H1 (cell line): ENCODE data around the gene MRAP2. TPM values are rescaled to one million over a fixed set of nuclear protein-coding genes. Genes with fewer than 3 reads are reported as not detected.

Source experiments
- CTCF ChIA-PET: fragments of 300-600 bp; sonication (Branson Sonifier 250); formaldehyde crosslinking; loops from one replicate; lab custom pipeline; 2021; ENCODE audit not compliant: partially characterized antibody; lab: Charles Lee
- POLR2A ChIA-PET: fragments of 300-600 bp; sonication (Branson Sonifier 250); formaldehyde crosslinking; loops from one replicate; lab custom pipeline; 2021; ENCODE audit warnings: inconsistent platforms; ENCODE audit not compliant: partially characterized antibody; lab: Charles Lee
- DNase-seq, 2 experiments: peaks; one replicate each; pipeline versions ENCODE4 v3.0.0 to v3.0.0-alpha.2; 2010 to 2022; ENCODE audit warnings: low spot score in 2 of 2, low read depth in 1 of 2, mixed read lengths in 1 of 2
- FAIRE-seq: peaks from 2 replicates; lab custom pipeline; 2011; peaks lifted over from hg19 to GRCh38; lab: Jason Lieb, UNC
- H2AFZ ChIP-seq: 2 replicates; pipeline ENCODE4 v1.8.1; 2012; ENCODE audit warnings: low read length, inconsistent platforms
- H2AK5ac ChIP-seq: 2 replicates; pipeline ENCODE4 v1.6.1; 2013; ENCODE audit warnings: low read depth, low read length
- H2BK120ac ChIP-seq: replicated peaks from 2 replicates; pipeline ENCODE3; 2013; ENCODE audit warnings: low read depth, low read length, inconsistent platforms
- H2BK12ac ChIP-seq: 2 replicates; pipeline ENCODE4 v1.6.1; 2013; ENCODE audit warnings: low read depth, low read length
- H2BK15ac ChIP-seq: 2 replicates; pipeline ENCODE4 v1.6.1; 2013; ENCODE audit warnings: low read length
- H2BK20ac ChIP-seq: 2 replicates; pipeline ENCODE4 v1.6.1; 2013; ENCODE audit warnings: low read length
- H2BK5ac ChIP-seq: 2 replicates; pipeline ENCODE4 v1.6.1; 2013; ENCODE audit warnings: low read depth, low read length
- H3K14ac ChIP-seq: 2 replicates; pipeline ENCODE4 v1.6.1; 2013; ENCODE audit warnings: inconsistent platforms; ENCODE audit not compliant: insufficient read length
- H3K18ac ChIP-seq: 2 replicates; pipeline ENCODE4 v1.6.1; 2013; ENCODE audit warnings: low read length; ENCODE audit errors: extremely low read depth
- H3K23ac ChIP-seq: 2 replicates; pipeline ENCODE4 v1.6.1; 2013; ENCODE audit warnings: inconsistent platforms; ENCODE audit not compliant: insufficient read length
- H3K23me2 ChIP-seq: 2 replicates; pipeline ENCODE4 v1.6.1; 2013; ENCODE audit warnings: low read depth, low read length
- H3K27ac ChIP-seq: 2 replicates; pipeline ENCODE4 v1.6.1; 2011; ENCODE audit warnings: low read depth, low read length, inconsistent platforms
- H3K27me3 ChIP-seq, 4 experiments: replicated peaks in 1 of 4; 1 replicate in 1 of 4; 2 replicates in 3 of 4; pipeline versions ENCODE4 v1.6.1 to v1.8.1; 2011 to 2013; ENCODE audit warnings: low read length in 3 of 4, mild to moderate bottlenecking in 3 of 4, inconsistent platforms in 2 of 4, mixed read lengths in 2 of 4, moderate library complexity in 1 of 4; ENCODE audit not compliant: control insufficient read depth in 3 of 4, insufficient read depth in 3 of 4; ENCODE audit errors: extremely low read depth in 1 of 4
- H3K36me3 ChIP-seq, 4 experiments: 2 replicates each; pipeline versions ENCODE4 v1.6.1 to v1.8.1; 2011 to 2013; ENCODE audit warnings: mild to moderate bottlenecking in 4 of 4, low read length in 3 of 4, moderate library complexity in 2 of 4, control low read depth in 1 of 4, inconsistent platforms in 1 of 4; ENCODE audit not compliant: insufficient read depth in 4 of 4, control insufficient read depth in 2 of 4
- H3K4ac ChIP-seq: replicated peaks from 2 replicates; pipeline ENCODE3; 2013; ENCODE audit warnings: low read length, low read depth, mixed read lengths, inconsistent platforms; ENCODE audit not compliant: insufficient read length
- H3K4me1 ChIP-seq, 4 experiments: replicated peaks in 1 of 4; 1 replicate in 1 of 4; 2 replicates in 3 of 4; pipeline versions ENCODE4 v1.6.1 to v1.8.1; 2011 to 2013; ENCODE audit warnings: low read length in 3 of 4, inconsistent platforms in 2 of 4, mixed read lengths in 1 of 4; ENCODE audit not compliant: insufficient read depth in 4 of 4, control insufficient read depth in 3 of 4
- H3K4me2 ChIP-seq, 2 experiments: 2 replicates each; pipeline versions ENCODE4 v1.6.1 to v1.8.1; 2011 to 2013; ENCODE audit warnings: low read depth in 2 of 2, low read length in 2 of 2, control low read depth in 1 of 2, inconsistent platforms in 1 of 2, mild to moderate bottlenecking in 1 of 2; ENCODE audit not compliant: insufficient read depth in 1 of 2
- H3K4me3 ChIP-seq, 4 experiments: fragments of 200-600, 300-600 bp in 1 of 4; sonication (generic), shearing (Covaris generic), sonication (Bioruptor Twin) in 1 of 4; 2 replicates each; pipeline versions ENCODE4 v1.5.1 to v1.8.1; 2011 to 2016; ENCODE audit warnings: low read length in 4 of 4, low read depth in 3 of 4, control low read depth in 2 of 4, inconsistent platforms in 2 of 4, mild to moderate bottlenecking in 2 of 4, mixed read lengths in 1 of 4, moderate library complexity in 1 of 4; ENCODE audit not compliant: insufficient read depth in 2 of 4; ENCODE audit errors: extremely low read depth in 1 of 4
- H3K56ac ChIP-seq: replicated peaks from 2 replicates; pipeline ENCODE3; 2013; ENCODE audit warnings: low read depth, mild to moderate bottlenecking, mixed read lengths, low read length, inconsistent platforms; ENCODE audit not compliant: insufficient read length
- H3K79me1 ChIP-seq: 2 replicates; pipeline ENCODE4 v1.6.1; 2013; ENCODE audit warnings: low read depth, low read length, control low read depth
- H3K79me2 ChIP-seq, 2 experiments: 2 replicates each; pipeline versions ENCODE4 v1.6.1 to v1.8.1; 2012 to 2013; ENCODE audit warnings: low read length in 2 of 2, mild to moderate bottlenecking in 2 of 2, inconsistent platforms in 1 of 2; ENCODE audit not compliant: insufficient read depth in 2 of 2, control insufficient read depth in 1 of 2
- H3K9ac ChIP-seq, 4 experiments: replicated peaks in 1 of 4; 1 replicate in 1 of 4; 2 replicates in 3 of 4; pipeline versions ENCODE4 v1.6.1 to v1.8.1; 2011 to 2013; ENCODE audit warnings: low read depth in 3 of 4, low read length in 3 of 4, control low read depth in 2 of 4, mild to moderate bottlenecking in 2 of 4, moderate library complexity in 2 of 4, inconsistent platforms in 1 of 4; ENCODE audit errors: extremely low read depth in 1 of 4
- H3K9me3 ChIP-seq, 2 experiments: 2 replicates each; pipeline versions ENCODE4 v1.6.1 to v1.8.1; 2012 to 2013; ENCODE audit warnings: mild to moderate bottlenecking in 2 of 2, moderate library complexity in 2 of 2, control low read depth in 1 of 2, inconsistent platforms in 1 of 2, low read depth in 1 of 2, low read length in 1 of 2, mixed read lengths in 1 of 2; ENCODE audit not compliant: insufficient read depth in 2 of 2
- H4K20me1 ChIP-seq, 2 experiments: replicated peaks in 1 of 2; 2 replicates each; pipeline versions ENCODE3 to v1.8.1; 2011 to 2013; ENCODE audit warnings: inconsistent platforms in 2 of 2, low read length in 2 of 2, mild to moderate bottlenecking in 1 of 2; ENCODE audit not compliant: insufficient read depth in 2 of 2, control insufficient read depth in 1 of 2
- H4K5ac ChIP-seq: 2 replicates; pipeline ENCODE4 v1.6.1; 2013; ENCODE audit warnings: low read length, low read depth, mixed read lengths, inconsistent platforms; ENCODE audit not compliant: insufficient read length
- H4K8ac ChIP-seq: 2 replicates; pipeline ENCODE4 v1.8.0; 2013; ENCODE audit warnings: mild to moderate bottlenecking, moderate library complexity, low read length, inconsistent platforms; ENCODE audit not compliant: insufficient read depth; ENCODE audit errors: extremely low read depth
- H4K91ac ChIP-seq: replicated peaks from 2 replicates; pipeline ENCODE3; 2013; ENCODE audit warnings: low read length, mixed read lengths, inconsistent platforms; ENCODE audit not compliant: insufficient read length
- CREB1 ChIP-seq: IDR thresholded peaks from 2 replicates; pipeline ENCODE4 v1.6.1; 2012; ENCODE audit warnings: inconsistent platforms
- EZH2 ChIP-seq: fragments of 200-600 bp; sonication (generic); IDR thresholded peaks from 2 replicates; pipeline ENCODE4 v1.7.1; 2012; ENCODE audit warnings: low read depth, mild to moderate bottlenecking, moderate library complexity, low read length, inconsistent platforms; ENCODE audit not compliant: severe bottlenecking
- WGBS, 2 experiments: shearing (Covaris generic) in 1 of 2; methylation state at CpG; one replicate each; pipeline versions ENCODE4 v1.1.6 to v1.1.7; 2013 to 2015; ENCODE audit warnings: low lambda C conversion rate in 2 of 2, mixed read lengths in 2 of 2, inconsistent platforms in 1 of 2, low coverage in 1 of 2, missing lambda C conversion rate in 1 of 2; ENCODE audit not compliant: insufficient replicate concordance in 2 of 2, insufficient coverage in 1 of 2, insufficient read length in 1 of 2; ENCODE audit errors: extremely low coverage in 1 of 2, missing lambda C conversion rate in 1 of 2; 5-methylcytosine and 5-hydroxymethylcytosine counted together
- polyA plus RNA-seq, 7 experiments: library from polyadenylated mRNA; depleted of rRNA in 3 of 7; stranded (reverse) in 5 of 7; unstranded in 2 of 7; fragments of >200 nt in 5 of 7; fragments of 200-250 nt in 2 of 7; gene quantifications; 1 replicate in 5 of 7; 2 replicates in 1 of 7; 4 replicates in 1 of 7; pipeline versions ENCODE4 v1.2.1 to v1.2.3, GENCODE V29; 2011 to 2013; ENCODE audit warnings: missing spikeins in 2 of 7, mixed read lengths in 2 of 7
- total RNA-seq: library from RNA; stranded (reverse); fragmentation: NEBNext Ultra II Directional; extraction: Animal tissue kit (Norgen Biotek cat#: 25700); gene quantifications from 2 replicates; pipeline ENCODE4 v1.2.1, GENCODE V29; 2021

Gene MRAP2
- total and polyA plus RNA-seq, 2 of the 8 experiments (the other 6 are each of a cell fraction or from before 2014, with no cell fraction given), result 5.0 to 11.0 TPM

DNA sequence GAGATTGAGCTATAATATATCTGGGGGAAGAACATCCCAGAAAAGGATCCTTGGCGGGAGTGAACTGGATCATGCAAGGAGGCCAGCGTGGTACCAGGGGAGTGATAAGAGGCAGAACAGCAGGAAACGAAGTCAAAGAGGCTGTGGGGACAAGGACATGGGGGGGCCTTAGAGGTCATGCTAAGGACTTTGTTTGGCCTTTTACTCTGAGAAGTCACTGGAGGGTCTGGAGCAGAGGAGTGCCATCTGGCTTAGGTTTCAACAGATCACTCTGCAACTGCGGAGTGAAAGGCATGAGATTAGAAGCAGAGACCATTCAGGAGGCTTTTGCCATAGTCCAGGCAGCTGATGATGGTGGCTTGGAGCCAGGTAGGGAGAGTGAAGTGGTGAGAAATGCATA is 24.3 kb downstream of the MRAP2 start:
- H3K56ac ChIP-seq, result no peak overlapping the region
- no peaks in the 10 kb centered on the region; a peak in 1 of 7 replicates for H3K27me3 ChIP-seq
- no peak overlapping the region for H2AK5ac ChIP-seq
- no peak overlapping the region for H2BK20ac ChIP-seq
- H2BK5ac ChIP-seq, result no peak overlapping the region
- no peaks in the 10 kb centered on the region for H3K79me1 ChIP-seq
- H3K79me2 ChIP-seq, result no peaks in the 10 kb centered on the region
- no peak overlapping the region for H2AFZ ChIP-seq
- TF ChIP-seq EZH2 (no peak), CREB1 (no peak)
- H2BK15ac ChIP-seq, result no peak overlapping the region
- POLR2A ChIA-PET, result no interaction called here
- H3K9me3 ChIP-seq, result no peaks in the 10 kb centered on the region
- H3K14ac ChIP-seq, result no peak overlapping the region
- H3K4me2 ChIP-seq, result no peak overlapping the region
- H4K91ac ChIP-seq, result no peak overlapping the region
- H4K5ac ChIP-seq, result no peak overlapping the region
- no peaks in the 10 kb centered on the region for H3K23me2 ChIP-seq
- FAIRE-seq (no peak), DNase-seq (no peak)
- no peak overlapping the region for H3K4ac ChIP-seq
- H3K4me3 ChIP-seq, result no peak overlapping the region
- no peaks in the 10 kb centered on the region for H3K36me3 ChIP-seq
- no peak overlapping the region for H3K27ac ChIP-seq
- CTCF ChIA-PET, result interaction anchor here (0.5 to 0.6 kb wide), 2 partner anchors 150 to 1354 kb away, joined by 3 read pairs; no protein-coding TSS in a partner anchor
- WGBS, 2 experiments, result 90% methylated on average over 4 of the region's 4 CpGs; no CpG with 5 or more reads in 1 of the 2 experiments
- H4K20me1 ChIP-seq, result no peaks in the 10 kb centered on the region
- no peak overlapping the region for H2BK120ac ChIP-seq
- no peak overlapping the region for H2BK12ac ChIP-seq
- H3K9ac ChIP-seq, result no peak overlapping the region
- no peak overlapping the region for H4K8ac ChIP-seq
- no peak overlapping the region for H3K23ac ChIP-seq
- no peak overlapping the region for H3K18ac ChIP-seq
- peaks cover 2 to 15% (median 8%) of the 10 kb centered on the region in 4 experiments; a peak in 6 of 7 replicates for H3K4me1 ChIP-seq
